A172 (cell line): Measurements from ENCODE around the gene PRKAR2A. TPM values are rescaled to one million over a fixed set of nuclear protein-coding genes. Genes with fewer than 3 reads are reported as not detected.
A peak's percentile ranks its signal among the peaks of the same experiment; 100 is the strongest.
"Not testable (repeated sequence)": the region's sequence is repeated elsewhere in the genome, so short reads cannot be mapped to it uniquely, and the experiment has no call there.

Source experiments
- DNase-seq: peaks from one replicate; pipeline ENCODE4 v3.0.0-alpha.2; 2015; ENCODE audit warnings: low spot score
- total RNA-seq: library from RNA; depleted of rRNA; stranded (reverse); fragments of >200 nt; shearing (Covaris generic); gene quantifications from 2 replicates; pipeline ENCODE4 v1.2.3, GENCODE V29; 2014

Gene PRKAR2A
- total RNA-seq, 1 experiment from 2014 or later = 37.3 TPM

GRCh38 chr3:48837163-48837562 lies 10.5 kb downstream of the PRKAR2A start:
- no peak for DNase-seq

DNA sequence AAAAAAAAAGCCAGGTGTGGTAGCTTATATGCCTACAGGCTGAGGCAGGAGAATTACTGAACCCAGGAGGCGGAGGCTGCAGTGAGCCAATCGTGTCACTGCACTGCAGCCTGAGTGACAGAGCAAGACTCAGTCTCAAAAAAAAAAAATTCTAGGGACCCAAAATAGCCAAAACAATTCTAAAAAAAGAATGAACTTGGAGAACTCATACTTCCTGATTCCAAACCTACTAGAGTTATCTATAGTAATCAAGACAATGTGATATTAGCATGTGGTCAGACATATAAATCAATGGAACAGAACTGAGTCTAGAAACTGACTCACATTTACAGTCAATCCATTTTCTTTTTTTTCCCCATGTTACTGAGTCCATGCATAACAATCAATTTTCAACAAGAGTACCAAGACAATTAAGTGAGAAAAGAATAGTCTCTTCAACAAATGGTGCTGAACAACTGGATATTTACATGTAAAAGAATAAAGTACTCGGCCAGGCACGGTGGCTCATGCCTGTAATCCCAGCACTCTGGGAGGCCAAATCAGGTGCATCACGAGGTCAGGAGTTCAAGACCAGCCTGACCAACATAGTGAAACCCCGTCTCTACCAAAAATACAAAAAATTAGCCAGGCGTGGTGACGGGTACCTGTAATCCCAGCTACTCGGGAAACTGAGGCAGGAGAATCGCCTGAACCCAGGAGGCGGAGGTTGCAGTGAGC lies 11.9 kb downstream of the PRKAR2A start:
- no peak for DNase-seq

- DNase-seq = no peak
Measured at GRCh38 chr3:48832684-48833083, 15.0 kb downstream of the PRKAR2A start.

GRCh38 chr3:48830715-48831114 lies 17.0 kb downstream of the PRKAR2A start:
- DNase-seq = no peak

GRCh38 chr3:48829525-48829924 lies 18.1 kb downstream of the PRKAR2A start:
- DNase-seq = not testable (repeated sequence)

- not testable (repeated sequence) for DNase-seq
Measured at GRCh38 chr3:48827874-48828273, 19.8 kb downstream of the PRKAR2A start.

DNA sequence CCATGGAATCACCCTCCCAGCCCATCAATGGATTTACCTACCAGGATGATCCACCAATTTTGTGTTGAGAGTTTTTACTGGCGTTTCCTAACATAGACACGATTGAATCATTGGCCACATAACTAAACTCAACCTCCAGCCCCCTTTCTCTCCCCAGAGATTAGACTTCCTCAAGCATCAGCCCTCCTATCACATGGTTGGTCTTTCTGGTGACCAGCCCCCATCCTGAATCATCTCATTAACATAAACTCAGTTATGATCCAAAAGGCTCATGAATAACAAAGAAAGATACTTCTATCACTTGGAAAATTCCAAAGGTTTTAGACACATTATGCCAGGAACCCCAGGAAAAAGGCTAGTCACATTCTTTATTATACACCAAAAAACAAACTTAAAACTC lies 21.2 kb downstream of the PRKAR2A start:
- DNase-seq = peak; percentile 63

DNA sequence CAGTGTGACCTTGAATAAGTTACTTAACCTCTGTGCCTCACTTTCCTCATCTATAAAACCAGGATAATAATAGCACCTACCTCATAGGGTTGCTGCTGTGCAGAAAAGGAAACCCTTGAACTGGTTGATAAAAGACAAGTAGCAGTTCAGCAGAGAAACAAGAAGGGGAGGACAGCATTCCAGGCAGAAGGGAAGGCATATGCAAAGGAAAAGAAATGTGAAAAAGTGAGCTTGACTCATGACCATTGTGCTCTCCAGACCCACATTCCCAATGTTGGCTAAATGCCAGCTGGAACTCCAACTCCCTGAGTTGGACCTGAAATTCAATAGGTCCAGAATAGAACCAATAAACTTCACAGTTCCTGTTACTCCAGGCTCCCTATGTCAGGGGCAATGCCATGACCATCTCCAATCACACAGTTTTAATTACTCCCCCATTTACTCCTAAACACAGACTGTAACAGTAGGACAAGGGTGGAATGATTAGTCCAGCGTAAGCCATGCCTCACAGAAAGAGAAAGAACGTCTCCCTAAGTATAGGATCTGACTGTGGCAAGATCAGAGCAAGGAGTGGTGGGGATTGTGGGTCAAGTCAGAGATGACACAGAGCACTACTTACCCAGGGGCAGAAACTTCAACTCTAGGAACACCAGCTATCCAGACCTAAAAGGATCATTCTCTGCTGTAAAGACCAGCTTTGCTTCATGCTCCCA lies 26.9 kb downstream of the PRKAR2A start:
- no peak for DNase-seq

- DNase-seq = no peak
Measured at GRCh38 chr3:48819234-48820221, 28.1 kb downstream of the PRKAR2A start.

GRCh38 chr3:48811524-48811923 lies 36.1 kb downstream of the PRKAR2A start:
- DNase-seq = no peak

DNA sequence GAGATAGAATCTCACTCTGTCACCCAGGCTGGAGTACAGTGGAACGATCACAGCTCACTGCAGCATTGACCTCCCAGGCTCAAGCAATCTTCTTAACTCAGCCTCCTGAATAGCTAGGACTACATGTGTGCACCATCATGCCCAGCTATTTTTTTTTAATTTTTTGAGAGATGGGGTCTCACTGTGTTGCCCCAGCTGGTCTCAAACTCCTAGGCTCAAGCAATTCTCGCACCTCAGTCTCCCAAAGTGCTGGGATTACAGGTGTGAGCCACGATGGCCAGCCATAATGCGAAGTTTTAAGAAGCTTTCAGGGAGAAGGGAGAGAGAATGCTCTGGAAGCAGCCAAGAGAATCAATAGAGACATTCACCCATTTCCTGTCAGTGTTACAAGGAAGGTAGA lies 42.7 kb downstream of the PRKAR2A start:
- DNase-seq = no peak

GRCh38 chr3:48800831-48801230 lies 46.8 kb downstream of the PRKAR2A start:
- DNase-seq = not testable (repeated sequence)

DNA sequence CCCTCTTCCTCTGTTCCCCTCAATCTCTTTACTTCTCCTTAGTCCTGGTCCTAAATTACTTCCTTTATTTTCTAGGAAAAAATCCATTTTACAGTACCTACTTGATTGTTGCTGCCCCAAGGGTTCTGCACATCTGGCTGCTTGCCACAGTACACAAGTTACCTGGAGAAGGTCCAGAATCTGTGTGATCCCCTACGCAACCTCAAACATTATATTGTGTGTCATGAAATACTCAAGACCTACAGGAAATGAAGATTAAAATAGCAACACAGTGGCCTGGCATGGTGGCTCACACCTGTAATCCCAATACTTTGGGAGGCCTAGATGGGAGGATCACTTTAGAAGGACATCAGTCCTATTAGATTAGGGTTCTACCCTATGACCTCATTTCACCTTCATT lies 48.7 kb downstream of the PRKAR2A start:
- DNase-seq = no peak

DNA sequence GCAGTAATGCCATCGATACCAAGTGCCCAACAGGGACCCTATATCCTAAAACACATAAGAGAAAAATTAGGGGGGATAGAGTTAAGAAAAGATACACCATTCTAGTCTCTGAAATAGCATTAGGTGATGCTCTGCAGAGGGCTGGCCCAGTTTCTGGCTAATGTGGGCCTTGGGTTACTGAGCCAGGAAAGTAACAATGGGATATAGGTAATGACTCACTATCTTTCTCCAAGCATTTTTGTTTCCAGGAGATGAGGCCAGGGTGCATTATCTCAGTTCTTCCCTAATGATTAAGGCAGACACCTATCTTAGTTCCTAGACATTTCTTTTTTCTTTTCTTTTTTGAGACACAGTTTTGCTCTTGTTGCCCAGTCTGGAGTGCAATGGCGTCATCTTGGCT lies 50.0 kb downstream of the PRKAR2A start:
- DNase-seq = no peak

DNA sequence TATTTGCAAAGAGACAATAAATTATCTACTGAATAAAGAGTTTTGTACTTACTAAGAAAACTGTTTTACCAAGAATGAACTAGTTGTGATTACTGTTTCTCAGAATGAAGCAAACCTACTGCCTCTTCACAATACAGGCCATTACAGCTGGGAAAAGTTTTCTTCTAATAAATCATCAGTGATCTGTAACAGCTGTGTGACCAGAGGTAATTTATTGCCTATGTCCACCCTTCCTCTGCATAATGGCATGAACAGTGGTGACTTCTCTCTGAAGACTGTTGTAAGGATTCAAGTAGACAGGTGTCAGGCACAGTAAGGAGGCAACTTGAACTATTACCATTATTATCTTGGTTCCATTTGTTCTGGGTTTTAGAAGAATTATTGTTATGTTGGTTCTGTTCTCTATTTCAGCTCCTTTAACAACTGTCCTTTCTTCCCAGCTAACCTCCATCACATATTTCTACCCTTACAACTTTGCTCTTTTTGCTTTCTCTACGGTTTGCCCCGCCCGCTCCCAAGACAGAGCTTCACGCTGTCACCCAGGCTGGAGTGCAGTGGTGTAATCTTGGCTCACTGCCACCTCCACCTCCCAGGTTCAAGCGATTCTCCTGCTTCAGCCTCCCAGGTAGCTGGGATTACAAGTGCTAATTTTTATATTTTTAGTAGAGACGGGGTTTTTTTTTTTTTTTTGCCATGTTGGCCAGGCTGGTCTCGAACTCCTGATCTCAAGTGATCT lies 51.5 kb downstream of the PRKAR2A start:
- DNase-seq = no peak

- DNase-seq = not testable (repeated sequence)
Measured at GRCh38 chr3:48793484-48793883, 54.2 kb downstream of the PRKAR2A start.

GRCh38 chr3:48789665-48790064 lies 58.0 kb downstream of the PRKAR2A start:
- DNase-seq = no peak

GRCh38 chr3:48788544-48789162 lies 59.0 kb downstream of the PRKAR2A start:
- DNase-seq = no peak

DNA sequence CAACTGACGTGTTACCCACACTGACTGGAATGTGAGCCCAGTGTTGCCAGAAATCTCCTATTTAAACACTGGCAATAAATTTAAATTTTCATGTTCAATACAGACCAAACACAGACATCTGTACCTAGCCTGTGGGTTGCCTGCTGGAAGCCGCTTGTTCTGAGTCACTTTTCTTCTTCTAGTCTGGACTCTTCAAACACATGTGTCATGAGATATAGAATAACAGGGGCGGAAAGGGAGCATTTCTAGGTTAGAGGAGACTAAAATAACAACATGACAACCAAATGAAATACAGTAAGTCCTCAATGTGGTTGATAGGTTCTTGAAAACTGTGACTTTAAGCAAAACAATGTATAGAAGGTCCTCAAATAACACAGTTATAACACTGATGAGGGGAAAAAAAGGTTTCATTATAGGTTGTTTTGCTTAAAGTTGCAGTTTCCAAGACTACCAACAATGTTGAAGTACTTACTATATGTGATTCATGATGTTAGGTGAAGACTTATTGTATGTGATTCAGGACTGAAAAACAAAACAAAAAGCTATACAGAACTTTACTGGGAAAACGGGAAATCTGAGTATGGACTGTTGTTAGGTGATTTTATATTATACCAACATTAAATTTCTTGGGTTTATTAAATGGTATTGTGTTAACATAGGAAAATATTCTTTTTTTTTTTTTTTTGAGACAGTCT lies 63.1 kb downstream of the PRKAR2A start:
- DNase-seq = no peak

DNA sequence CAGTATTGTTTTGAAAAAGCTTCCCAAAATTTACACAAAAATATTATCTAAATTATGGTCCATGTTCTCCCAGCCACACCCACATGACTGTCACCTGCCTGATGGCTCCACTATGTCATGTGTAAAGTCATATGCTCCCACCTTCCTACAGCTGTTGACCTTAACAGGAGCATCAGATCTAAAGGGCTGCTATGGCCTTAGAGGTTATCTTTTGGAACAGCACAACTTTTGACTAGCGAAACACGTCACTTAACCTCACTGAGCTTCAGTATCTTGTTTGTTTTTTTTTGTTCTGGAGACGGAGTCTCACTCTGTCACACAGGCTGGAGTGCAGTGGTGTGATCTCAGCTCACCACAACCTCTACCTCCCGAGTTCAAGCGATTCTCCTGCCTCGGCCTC lies 64.4 kb downstream of the PRKAR2A start:
- no peak for DNase-seq
